Fibroblast of lung (primary cell): Measurements from ENCODE around the gene SRSF9.

Experiments
- EZH2 ChIP-seq: IDR thresholded peaks from 2 replicates; pipeline ENCODE4 v1.5.1; 2012; ENCODE audit warnings: low read length, control low read depth, mild to moderate bottlenecking; ENCODE audit errors: missing control alignments
- TF ChIP-seq, protein P1 (sequence below), 2 donors: IDR thresholded peaks in 1 of 2; conservative IDR thresholded peaks in 1 of 2; 1 replicate in 1 of 2; 2 replicates in 1 of 2; pipeline ENCODE4 v1.5.1; 2011 to 2012; ENCODE audit warnings: low read length in 2 of 2, control low read depth in 1 of 2, inconsistent platforms in 1 of 2, low read depth in 1 of 2, mild to moderate bottlenecking in 1 of 2

DNA sequence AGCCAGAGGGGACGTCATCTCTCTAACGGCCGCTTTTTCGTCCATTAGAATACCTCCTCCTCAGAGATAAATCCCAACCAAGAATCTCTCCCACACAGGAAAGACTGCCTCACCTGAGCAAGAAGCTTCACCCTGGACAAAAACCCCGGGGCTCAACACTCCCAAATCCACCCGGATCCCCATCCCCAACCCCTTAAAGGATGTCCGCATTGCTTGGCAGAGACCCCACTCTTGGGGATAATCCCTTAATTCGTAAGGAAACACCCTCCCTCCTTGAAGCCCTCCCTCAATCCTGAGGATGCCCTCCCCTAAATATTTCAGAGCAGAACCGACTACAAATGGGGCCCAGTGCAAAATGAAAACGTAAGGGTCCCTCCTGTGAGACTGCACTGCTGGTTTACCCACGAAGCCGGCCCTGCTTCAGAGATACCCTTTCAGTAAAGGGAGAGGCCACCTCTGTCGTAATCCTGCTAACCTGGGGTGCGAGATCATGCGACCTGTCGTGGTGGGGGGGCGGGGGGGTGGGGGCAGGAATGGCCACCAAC lies 25.7 kb upstream of the SRSF9 start:
- TF ChIP-seq, protein P1, sequence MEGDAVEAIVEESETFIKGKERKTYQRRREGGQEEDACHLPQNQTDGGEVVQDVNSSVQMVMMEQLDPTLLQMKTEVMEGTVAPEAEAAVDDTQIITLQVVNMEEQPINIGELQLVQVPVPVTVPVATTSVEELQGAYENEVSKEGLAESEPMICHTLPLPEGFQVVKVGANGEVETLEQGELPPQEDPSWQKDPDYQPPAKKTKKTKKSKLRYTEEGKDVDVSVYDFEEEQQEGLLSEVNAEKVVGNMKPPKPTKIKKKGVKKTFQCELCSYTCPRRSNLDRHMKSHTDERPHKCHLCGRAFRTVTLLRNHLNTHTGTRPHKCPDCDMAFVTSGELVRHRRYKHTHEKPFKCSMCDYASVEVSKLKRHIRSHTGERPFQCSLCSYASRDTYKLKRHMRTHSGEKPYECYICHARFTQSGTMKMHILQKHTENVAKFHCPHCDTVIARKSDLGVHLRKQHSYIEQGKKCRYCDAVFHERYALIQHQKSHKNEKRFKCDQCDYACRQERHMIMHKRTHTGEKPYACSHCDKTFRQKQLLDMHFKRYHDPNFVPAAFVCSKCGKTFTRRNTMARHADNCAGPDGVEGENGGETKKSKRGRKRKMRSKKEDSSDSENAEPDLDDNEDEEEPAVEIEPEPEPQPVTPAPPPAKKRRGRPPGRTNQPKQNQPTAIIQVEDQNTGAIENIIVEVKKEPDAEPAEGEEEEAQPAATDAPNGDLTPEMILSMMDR (conservative IDR thresholded peaks at IDR 0.05 in 1 of 2, IDR thresholded peaks at IDR 0.05 in 1 of 2; ENCODE audit: low read depth in 1 of 2, low read length in 2 of 2), result no peak
- no peak for TF ChIP-seq EZH2
